ENCODE results near the gene SDK1.
"Not testable (repeated sequence)": the region's sequence is repeated elsewhere in the genome, so short reads cannot be mapped to it uniquely, and the experiment has no call there.

Gene SDK1

DNA sequence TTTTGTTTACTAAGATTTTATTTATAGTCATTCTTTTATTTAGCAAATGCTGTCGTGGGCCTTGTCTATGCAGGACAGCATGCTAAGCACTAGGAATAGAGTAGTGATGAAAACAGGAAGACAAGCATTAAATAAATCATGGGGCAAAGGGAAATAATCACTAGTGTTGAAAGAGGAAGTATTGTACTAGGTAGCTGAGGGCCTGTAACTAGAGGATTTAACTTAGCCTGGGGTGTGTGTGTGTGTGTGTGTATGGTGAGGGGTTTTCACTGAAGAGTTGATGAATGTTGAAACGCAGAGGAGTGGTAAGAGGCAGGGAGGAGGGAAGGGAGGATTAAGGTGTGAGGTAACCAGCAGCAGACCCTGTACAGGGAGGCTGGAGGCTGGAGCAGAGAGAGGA lies 446.4 kb downstream of the SDK1 start:
- no peak for DNase-seq

GRCh38 chr7:3748389-3748788 lies 447.3 kb downstream of the SDK1 start:
- DNase-seq = no peak

DNA sequence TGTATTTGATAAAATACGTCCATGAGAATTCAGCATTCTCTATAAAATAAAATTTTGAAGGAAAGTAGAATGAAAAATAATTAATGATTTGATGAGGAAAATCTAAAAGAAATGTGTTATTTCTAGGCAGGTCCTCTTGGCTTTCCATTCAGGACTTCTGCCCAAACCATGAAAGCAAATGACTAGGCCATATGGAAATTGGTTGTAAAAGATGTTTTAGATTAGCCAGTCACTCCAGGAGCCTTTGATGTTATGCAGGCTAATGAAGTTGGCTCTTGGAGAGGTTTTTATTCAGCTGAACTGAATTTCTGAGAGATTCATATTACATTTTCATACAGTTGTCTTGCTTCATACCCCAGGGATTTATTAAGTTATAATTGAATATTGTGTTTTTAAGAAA lies 452.8 kb downstream of the SDK1 start:
- DNase-seq = no peak

- DNase-seq = no peak
These were observed 453.7 kb downstream of the SDK1 start for GRCh38 chr7:3754493-3755341.

DNA sequence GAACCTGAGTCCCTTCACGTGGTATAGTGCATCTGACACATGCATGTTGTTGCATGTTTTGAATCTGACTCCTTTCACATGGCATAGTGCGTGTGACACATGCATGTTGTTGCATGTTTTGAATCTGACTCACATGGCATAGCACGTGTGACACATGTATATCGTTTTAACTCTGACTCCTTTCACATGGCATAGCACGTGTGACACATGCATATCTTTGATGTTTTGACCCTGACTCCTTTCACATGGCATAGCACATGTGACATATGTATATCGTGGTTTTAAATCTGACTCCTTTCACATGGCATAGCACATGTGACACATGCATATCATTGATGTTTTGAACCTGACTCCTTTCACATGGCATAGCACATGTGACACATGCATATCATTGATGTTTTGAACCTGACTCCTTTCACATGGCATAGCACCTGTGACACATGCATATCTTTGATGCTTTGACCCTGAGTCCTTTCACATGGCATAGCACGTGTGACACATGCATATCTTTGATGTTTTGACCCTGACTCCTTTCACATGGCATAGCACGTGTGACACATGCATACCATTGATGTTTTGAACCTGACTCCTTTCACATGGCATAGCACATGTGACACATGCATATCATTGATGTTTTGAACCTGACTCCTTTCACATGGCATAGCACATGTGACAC lies 454.9 kb downstream of the SDK1 start:
- not testable (repeated sequence) for DNase-seq

GRCh38 chr7:3757059-3757458 lies 456.0 kb downstream of the SDK1 start:
- DNase-seq = no peak

GRCh38 chr7:3760651-3761050 lies 459.6 kb downstream of the SDK1 start:
- DNase-seq = no peak

DNA sequence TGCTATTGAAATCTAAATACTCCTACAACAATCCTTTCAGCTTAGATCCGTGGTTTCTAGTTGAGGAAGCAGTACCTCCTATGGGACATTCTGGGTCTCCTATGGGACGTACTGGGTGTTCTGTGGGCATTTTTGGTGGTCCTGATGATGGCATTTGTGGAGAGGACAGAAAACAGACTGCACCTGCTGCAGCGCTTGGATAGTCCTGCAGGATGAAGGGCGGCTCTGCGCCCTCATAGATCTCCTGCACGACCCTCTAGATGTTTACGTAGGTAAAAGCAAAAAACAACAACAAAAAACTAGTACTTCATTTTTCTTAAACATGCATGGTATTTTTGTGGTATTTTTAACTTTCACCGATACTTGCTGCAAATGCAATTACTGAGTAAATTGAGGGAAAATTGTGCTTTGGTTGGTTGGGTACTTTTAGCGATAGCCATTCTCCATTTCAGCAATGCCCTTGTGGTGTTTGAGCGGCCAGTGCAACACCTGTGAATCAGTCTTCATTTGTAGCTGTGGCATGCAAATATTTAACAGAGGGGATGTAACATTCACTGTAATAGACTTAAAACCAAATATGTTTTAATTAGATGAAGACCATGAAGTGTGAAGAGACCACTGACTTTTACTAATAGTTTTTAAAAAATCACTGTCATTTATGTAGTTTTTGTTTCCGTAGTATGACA lies 461.2 kb downstream of the SDK1 start:
- no peak for DNase-seq

DNA sequence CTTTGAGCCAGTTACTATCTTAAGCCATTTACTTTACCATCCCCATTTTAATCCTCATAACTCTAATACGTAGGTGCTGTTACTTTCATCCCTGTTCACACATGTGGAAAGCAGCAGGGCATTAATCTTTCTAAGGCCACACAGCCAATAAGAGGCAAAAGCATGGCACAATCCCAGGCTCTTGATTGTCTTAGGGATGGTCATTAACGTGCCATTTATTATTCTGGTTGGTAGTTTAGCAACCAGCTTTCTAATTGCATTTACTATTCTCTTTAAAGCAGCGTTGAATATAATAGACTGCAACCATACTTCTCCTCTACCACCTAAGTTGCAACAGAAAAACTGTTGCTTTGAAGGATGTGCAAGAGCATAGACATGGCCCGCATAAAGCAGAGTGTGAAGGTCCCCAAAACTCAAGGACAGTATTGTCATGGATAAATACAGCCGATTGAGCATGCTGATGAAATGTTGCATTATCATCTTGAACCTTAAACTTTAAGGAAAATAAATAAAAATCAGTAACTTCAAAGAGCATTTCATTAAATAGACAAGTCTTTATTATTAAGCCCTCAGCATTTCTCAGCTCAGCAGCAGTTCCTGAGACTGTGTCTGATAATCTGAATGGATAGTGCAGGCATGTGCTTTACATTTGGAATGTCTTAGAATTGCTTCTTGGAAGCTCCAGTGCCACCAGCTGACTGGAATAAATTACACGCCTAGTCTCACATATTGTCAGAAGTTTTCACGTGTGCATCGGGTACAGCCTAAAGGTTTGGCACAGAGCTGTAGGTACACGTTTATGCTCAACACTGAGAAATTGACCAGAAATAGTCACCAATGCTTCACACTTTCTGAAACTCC lies 467.1 kb downstream of the SDK1 start:
- DNase-seq = no peak

GRCh38 chr7:3771906-3772305 lies 470.9 kb downstream of the SDK1 start:
- DNase-seq = no peak

GRCh38 chr7:3778345-3778744 lies 477.3 kb downstream of the SDK1 start:
- DNase-seq = no peak

- DNase-seq = no peak
These were observed 479.0 kb downstream of the SDK1 start for GRCh38 chr7:3780016-3780415.

GRCh38 chr7:3780525-3780924 lies 479.5 kb downstream of the SDK1 start:
- no peak for DNase-seq

GRCh38 chr7:3781607-3782006 lies 480.6 kb downstream of the SDK1 start:
- no peak for DNase-seq

DNA sequence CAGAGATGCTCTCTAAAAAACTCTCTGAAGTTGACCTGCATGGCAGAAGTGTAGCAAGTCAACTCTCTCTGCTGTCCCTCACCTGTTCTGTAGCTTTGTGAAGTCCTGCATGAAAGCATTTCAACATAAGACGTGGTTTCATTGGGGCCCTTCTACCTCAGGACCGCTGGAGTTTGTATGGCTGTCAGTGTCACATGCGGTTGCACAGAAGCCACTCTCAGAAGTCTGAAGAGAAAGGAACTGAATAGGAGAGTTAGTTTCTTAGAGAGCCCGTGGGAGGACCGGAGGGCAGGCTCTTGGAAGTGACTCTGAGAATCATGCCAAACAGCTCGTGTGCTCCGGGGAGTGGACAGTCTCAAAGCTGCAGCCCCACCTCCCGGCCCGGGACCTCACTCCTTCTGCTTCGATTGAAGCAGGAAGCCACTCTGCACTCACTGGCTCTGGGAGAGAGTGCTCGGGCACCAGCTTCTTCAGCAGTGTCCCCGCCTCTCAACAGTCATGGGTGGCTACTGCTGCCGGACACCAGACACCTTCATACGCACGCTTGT lies 486.7 kb downstream of the SDK1 start:
- DNase-seq = no peak

DNA sequence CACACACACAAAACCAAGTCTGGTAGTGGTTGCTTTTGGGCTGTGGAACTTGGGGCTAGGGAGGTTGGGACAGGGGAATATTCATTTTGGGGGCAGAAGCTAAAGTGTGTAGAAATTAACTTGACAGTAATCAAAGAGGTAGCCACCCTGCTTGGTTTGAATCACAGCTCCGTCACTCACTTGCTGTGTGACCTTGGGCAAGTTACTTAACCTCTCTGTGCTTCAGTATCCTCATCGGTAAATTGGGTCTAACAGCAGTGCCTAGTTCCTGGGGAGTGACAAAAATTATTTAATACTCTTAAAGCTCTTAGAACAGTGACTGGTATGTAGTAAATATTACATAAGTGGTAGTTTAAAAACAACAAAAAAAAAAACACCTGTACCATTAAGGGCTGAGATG lies 489.8 kb downstream of the SDK1 start:
- DNase-seq = no peak

DNA sequence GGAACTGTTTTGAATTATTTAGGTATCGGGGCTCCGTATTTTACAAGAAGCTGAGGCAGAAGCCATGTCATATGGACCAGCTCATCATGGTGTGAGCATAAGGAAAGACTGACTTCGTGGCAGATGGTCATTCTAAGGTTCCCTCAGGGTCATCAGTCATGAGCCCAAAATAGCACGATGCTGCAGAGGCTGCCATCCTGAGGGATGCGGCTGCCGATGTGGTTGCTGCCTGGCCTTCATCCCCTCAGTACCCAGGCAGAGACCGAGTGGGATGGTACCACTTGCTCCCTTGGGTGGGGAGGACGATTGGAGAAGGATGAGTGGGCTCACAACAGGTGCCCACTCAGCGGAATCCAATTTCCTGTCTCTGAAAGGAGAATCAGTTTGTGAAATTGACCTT lies 490.3 kb downstream of the SDK1 start:
- no peak for DNase-seq

DNA sequence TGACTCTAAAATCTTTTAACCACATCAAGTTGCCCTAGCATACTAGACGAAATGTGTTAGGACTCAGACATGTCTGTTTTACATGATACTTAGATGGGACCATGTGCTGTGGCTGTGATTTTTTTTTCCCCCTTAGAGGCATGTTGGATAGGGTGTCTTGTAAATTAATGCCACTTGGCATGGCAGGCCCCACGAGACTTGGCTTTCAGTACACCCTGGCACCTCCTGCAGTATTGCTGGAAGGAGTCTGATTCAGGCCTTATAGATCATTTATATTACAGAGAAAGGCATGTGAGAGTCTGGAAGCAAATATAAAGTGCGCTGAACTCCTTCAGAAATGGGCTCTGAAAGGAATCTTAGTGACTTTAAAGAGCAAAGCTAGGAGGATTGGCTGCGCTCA lies 494.1 kb downstream of the SDK1 start:
- DNase-seq = no peak

- DNase-seq = no peak
These were observed 494.7 kb downstream of the SDK1 start for GRCh38 chr7:3795781-3796180.

GRCh38 chr7:3805151-3805550 lies 504.1 kb downstream of the SDK1 start:
- DNase-seq = no peak

- DNase-seq = no peak
These were observed 505.5 kb downstream of the SDK1 start for GRCh38 chr7:3806516-3806915.

DNA sequence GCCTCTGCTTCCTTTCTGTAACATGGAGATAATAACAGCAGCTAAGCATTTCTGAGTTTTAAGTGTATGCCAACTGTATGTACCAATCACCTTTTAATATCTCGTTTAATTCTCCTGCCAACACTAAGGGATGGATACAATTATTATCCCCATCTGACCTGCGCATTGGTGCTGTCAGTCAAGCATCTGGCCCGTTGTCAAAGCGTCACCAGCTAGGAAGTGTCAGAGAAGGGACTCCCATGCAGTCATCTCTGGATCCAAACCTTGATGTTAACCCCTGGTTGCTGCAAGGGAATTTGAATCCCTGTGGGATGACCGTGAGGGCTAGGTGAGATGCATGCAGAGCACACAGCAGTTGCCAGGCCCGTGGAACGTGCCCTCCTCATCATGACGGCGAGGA lies 506.8 kb downstream of the SDK1 start:
- DNase-seq = no peak

DNA sequence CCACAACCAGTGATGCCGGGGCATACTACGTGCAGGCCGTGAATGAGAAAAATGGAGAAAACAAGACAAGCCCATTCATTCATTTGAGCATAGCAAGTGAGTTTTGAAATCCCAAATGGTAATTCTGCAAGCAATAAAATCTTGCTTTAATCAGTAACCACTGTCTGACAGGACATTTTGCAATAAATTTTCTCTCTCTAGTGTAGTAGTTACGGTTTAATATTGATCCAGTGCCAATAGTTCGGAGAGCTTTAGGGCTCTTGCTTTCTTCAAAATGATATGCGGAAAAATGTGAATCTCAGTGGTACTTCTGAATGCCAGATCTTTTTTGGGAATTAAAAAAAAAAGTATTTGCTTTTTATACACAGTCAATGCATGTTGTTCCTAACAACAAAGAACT lies 520.4 kb downstream of the SDK1 start:
- no peak for DNase-seq
